ENCODE data around the gene FAM174C. TPM values are rescaled to one million over a fixed set of nuclear protein-coding genes. Genes with fewer than 3 reads are reported as not detected.
"Not testable (repeated sequence)": the region's sequence is repeated elsewhere in the genome, so short reads cannot be mapped to it uniquely, and the experiment has no call there.

Gene FAM174C
- total and polyA plus RNA-seq, 5 experiments from 2014 or later, result 46.3 to 104 (median 66.7) TPM

DNA sequence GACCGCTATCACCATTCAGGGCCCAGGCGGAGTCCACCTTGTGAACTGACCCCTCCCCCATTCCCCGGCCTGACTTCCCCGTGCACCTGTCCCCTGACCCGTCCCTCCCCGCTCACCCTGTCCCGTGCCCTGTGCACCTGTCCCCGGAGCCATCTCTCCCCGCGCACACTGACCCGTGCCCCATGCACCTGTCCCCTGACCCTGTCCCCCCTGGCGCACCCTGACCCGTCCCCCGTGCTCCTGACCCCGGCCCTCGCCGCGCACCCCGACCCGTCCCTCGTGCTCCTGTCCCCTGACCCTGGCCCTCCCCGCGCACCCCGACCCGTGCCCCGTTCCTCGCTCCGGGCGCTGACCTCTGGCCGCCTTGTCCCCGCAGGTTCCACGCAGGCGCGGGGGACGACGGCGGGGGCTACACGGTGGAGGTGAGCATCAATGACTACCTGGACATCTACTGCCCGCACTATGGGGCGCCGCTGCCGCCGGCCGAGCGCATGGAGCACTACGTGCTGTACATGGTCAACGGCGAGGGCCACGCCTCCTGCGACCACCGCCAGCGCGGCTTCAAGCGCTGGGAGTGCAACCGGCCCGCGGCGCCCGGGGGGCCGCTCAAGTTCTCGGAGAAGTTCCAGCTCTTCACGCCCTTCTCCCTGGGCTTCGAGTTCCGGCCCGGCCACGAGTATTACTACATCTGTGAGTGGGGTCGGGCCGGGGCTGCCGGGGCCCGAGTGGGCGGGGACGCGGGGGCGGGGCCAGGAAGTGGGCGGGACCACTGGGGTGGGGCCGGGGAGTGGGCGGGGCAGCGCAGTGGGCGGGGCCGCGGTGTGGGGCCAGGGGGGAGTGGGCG, 20.1 kb downstream of the FAM174C start:
- Mint-ChIP-seq H3K36me3 (no peaks in the 10 kb centered on the region), H3K4me1 (peaks cover 2 to 9% (median 4%) of the 10 kb centered on the region in 4 donors), H3K9me3 (no peaks in the 10 kb centered on the region), H3K4me3 (peak overlapping the region in 4 of 10 donors; percentile 27 to 48 (median 40)), H3K27ac (peak overlapping the region in 1 of 10 donors; percentile 59), H3K27me3 (peaks cover 3 to 36% (median 15%) of the 10 kb centered on the region in 5 donors)
- DNase-seq (peak in 6 of 10 donors; percentile 33 to 65 (median 47)), ATAC-seq (peak; percentile 67 to 73)
- POLR2A ChIA-PET, result no interaction called here

- Mint-ChIP-seq H3K27ac (no peak overlapping the region), H3K4me1 (peaks cover 2 to 9% (median 4%) of the 10 kb centered on the region in 4 donors), H3K9me3 (no peaks in the 10 kb centered on the region), H3K4me3 (no peak overlapping the region), H3K27me3 (peaks cover 3 to 36% (median 15%) of the 10 kb centered on the region in 5 donors), H3K36me3 (no peaks in the 10 kb centered on the region)
- DNase-seq (no peak), ATAC-seq (peak in 1 of 2 donors; percentile 25)
- POLR2A ChIA-PET, result no interaction called here
Observed at GRCh38 chr19:1296078-1296477, 20.7 kb downstream of the FAM174C start.

DNA sequence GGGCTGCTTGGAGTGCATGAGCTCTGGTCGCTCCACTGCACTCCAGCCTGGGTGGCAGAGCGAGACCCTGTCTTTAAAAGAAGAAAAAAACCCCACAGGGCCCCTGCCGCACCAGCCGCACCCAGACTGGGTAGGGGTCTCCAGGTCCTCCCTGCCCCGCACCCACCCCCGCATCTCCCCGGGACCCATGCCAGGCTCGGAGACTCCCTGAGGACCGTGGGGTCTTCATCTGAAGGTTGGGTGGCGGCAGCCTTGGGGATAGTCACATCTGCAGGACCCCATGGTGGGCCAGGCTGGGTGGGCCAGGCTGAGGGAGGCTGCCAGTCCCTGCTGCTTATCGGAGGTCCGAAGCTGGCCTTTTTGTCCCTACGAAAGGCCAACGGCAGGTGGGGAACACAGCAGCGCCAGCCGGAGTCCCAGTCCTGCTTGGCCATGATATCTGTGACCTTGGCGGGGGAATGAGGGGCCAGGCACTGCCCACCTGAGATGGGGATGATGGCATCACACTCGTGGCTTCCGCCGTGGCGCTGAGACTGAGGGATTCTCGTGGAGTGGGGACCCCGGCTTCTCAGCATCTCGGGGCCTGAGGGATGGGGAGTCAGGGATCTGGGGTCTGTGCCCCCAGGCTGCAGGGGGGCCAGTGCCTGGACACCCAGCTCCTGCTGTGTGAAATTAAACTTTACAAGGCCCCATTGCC, 21.4 kb downstream of the FAM174C start:
- Mint-ChIP-seq H3K27ac (peak overlapping the region in 1 of 10 donors; percentile 17), H3K9me3 (no peaks in the 10 kb centered on the region), H3K4me3 (peak overlapping the region in 1 of 10 donors; percentile 39), H3K36me3 (no peaks in the 10 kb centered on the region), H3K27me3 (peaks cover 3 to 35% (median 15%) of the 10 kb centered on the region in 5 donors), H3K4me1 (peaks cover 2 to 9% (median 4%) of the 10 kb centered on the region in 4 donors)
- POLR2A ChIA-PET, result no interaction called here
- no peak for DNase-seq
- no peak for ATAC-seq

DNA sequence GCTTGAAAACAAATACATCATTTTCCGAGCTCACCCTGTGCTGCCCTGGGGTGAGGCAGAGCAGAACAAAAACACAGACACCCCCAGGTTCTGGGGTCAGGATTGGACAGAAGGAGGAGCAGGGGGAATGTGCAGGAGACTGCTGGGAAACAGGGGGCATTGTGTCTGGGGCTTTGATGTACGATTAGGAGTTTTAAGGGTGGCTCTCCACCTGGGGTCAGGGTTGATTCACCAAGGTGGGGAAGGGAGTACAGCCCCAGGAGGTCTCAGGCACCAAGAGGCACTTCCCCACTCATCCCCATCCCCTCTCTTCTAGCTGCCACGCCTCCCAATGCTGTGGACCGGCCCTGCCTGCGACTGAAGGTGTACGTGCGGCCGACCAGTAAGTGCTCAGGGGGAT, 22.9 kb downstream of the FAM174C start:
- peaks cover 0 to 7% (median 1%) of the 10 kb centered on the region in 4 donors for H3K4me1 Mint-ChIP-seq
- DNase-seq (no peak), ATAC-seq (no peak)
- H3K27me3 Mint-ChIP-seq, result peaks cover 0 to 24% (median 9%) of the 10 kb centered on the region in 5 donors
- no peak overlapping the region for H3K27ac Mint-ChIP-seq
- H3K9me3 Mint-ChIP-seq, result no peaks in the 10 kb centered on the region
- H3K36me3 Mint-ChIP-seq, result no peaks in the 10 kb centered on the region
- no peak overlapping the region for H3K4me3 Mint-ChIP-seq
- POLR2A ChIA-PET, result no interaction called here

GRCh38 chr19:1299801-1300200, 24.5 kb downstream of the FAM174C start:
- Mint-ChIP-seq H3K9me3 (no peaks in the 10 kb centered on the region), H3K27ac (no peak overlapping the region), H3K27me3 (peaks cover 0 to 11% (median under 1%) of the 10 kb centered on the region in 5 donors), H3K4me1 (peaks cover 0 to 4% (median 1%) of the 10 kb centered on the region in 4 donors), H3K36me3 (no peaks in the 10 kb centered on the region), H3K4me3 (no peak overlapping the region)
- POLR2A ChIA-PET, result no interaction called here
- DNase-seq, result no peak
- ATAC-seq, result no peak

DNA sequence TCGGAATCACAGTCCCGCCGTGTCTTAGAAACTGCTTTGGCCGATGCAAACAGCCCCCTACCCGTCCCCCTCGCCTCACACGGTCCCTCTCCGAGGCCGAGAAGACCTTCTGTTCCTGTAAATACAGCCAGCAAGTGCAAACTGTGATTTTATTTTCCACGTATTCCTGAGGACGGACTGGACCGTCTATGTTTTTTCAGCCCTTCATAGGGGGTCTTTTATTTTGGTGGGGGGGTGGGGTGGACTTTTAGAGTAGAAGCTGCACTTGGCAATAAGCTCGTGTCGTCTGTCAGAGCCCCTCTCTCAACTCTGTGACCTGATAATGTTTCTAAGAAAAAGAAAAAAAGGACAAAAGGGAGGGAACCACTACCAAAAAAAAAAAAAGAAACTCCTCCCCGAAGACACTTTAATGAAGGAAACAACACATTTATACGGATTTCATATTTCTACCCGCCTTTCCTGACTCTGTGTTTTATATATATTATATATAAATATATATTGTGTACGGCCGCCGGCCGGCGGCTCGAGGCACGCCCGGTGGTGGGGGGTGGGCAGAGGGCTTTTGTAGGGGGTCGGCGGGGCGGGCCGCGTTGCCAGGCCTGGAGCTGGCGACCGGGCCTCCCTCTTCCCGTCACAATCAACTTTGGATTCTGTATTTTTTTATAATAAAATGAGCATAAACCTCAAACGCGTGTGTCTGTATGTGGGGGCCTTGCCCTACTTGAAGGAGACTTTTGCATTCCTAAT, 25.6 kb downstream of the FAM174C start:
- Mint-ChIP-seq H3K9me3 (no peaks in the 10 kb centered on the region), H3K27ac (no peak overlapping the region), H3K36me3 (no peaks in the 10 kb centered on the region), H3K4me3 (no peak overlapping the region), H3K27me3 (peaks cover 0 to 5% (median 0%) of the 10 kb centered on the region in 5 donors), H3K4me1 (no peaks in the 10 kb centered on the region)
- POLR2A ChIA-PET, result interaction anchor here (0.7 kb wide), 1 partner anchor 353 kb away, joined by 4 read pairs; no protein-coding TSS in a partner anchor
- no peak for ATAC-seq
- DNase-seq, result no peak

- POLR2A ChIA-PET, result no interaction called here
- H3K27ac Mint-ChIP-seq, result peak overlapping the region in 1 of 10 donors; percentile 5
- no peak overlapping the region for H3K4me3 Mint-ChIP-seq
- no peak for DNase-seq
- H3K36me3 Mint-ChIP-seq, result no peaks in the 10 kb centered on the region
- H3K4me1 Mint-ChIP-seq, result no peaks in the 10 kb centered on the region
- ATAC-seq, result no peak
- H3K9me3 Mint-ChIP-seq, result no peaks in the 10 kb centered on the region
- no peaks in the 10 kb centered on the region for H3K27me3 Mint-ChIP-seq
Observed at GRCh38 chr19:1302533-1303239, 27.4 kb downstream of the FAM174C start.

DNA sequence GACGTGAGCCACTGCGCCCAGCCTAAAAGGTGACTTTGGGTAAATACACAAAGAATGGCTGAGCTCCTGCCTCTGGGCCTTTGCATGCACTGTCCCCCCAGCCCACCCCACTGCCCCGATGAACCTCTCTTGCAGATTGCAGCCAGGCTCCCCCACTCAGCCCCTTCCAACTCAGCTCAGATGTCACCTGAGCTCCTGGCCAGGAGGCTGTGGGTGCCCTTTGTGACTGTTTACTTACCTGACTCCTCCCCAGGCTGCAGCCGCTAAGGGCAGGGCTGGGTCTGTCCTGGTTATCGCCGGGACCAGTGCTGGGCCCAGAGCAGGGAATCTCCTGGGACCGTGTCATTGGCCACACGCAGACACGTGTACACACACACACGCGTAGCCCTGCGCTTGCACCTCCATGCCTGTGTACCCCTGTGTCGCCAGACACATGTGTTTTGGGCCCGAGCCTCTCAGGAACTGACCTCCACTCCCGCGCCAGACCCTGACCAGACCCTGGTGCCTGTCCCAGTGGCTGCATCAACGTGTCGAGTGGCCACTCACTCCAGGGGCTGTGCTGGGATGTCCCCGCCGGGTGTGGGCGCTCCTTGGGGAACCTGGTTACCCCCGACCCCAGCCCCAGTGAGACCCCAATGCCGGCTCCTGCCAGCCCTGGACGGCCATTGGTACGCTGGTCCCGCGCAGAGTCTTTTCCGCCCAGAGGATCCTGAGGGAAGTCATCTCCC, 29.0 kb downstream of the FAM174C start:
- no peak overlapping the region for H3K4me3 Mint-ChIP-seq
- POLR2A ChIA-PET, result no interaction called here
- no peaks in the 10 kb centered on the region for H3K4me1 Mint-ChIP-seq
- H3K36me3 Mint-ChIP-seq, result no peaks in the 10 kb centered on the region
- no peaks in the 10 kb centered on the region for H3K27me3 Mint-ChIP-seq
- DNase-seq, result no peak
- no peaks in the 10 kb centered on the region for H3K9me3 Mint-ChIP-seq
- ATAC-seq, result no peak
- peak overlapping the region in 1 of 10 donors; percentile 9 for H3K27ac Mint-ChIP-seq

DNA sequence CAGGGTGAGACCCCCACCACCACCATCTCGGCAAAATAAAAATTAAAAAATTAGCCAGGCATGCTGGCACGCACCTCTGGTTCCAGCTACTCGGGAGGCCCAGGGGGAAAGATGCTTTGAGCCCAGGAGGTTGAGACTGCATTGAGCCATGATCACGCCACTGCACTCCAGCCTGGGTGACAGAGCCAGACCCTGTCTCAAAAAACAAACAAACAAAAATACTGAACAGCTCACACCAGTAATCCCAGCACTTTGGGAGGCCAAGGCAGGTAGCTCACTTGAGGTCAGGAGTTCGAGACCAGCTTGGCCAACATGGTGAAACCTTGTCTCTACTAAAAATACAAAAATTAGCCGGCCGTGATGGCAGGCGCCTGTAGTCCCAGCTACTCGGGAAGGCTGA, 30.0 kb downstream of the FAM174C start:
- H3K27ac Mint-ChIP-seq, H3K27me3 Mint-ChIP-seq, H3K4me1 Mint-ChIP-seq, H3K36me3 Mint-ChIP-seq, H3K9me3 Mint-ChIP-seq, DNase-seq, H3K4me3 Mint-ChIP-seq, ATAC-seq: not testable (repeated sequence)
- POLR2A ChIA-PET, result interaction anchor here (0.7 kb wide), 1 partner anchor 132 kb away, joined by 3 read pairs; no protein-coding TSS in a partner anchor

GRCh38 chr19:1307320-1307719, 32.0 kb downstream of the FAM174C start:
- DNase-seq, result no peak
- Mint-ChIP-seq H3K27me3 (no peaks in the 10 kb centered on the region), H3K9me3 (no peaks in the 10 kb centered on the region), H3K36me3 (no peaks in the 10 kb centered on the region), H3K4me1 (no peaks in the 10 kb centered on the region), H3K27ac (no peak overlapping the region), H3K4me3 (peak overlapping the region in 1 of 10 donors; percentile 24)
- POLR2A ChIA-PET, result no interaction called here
- no peak for ATAC-seq

DNA sequence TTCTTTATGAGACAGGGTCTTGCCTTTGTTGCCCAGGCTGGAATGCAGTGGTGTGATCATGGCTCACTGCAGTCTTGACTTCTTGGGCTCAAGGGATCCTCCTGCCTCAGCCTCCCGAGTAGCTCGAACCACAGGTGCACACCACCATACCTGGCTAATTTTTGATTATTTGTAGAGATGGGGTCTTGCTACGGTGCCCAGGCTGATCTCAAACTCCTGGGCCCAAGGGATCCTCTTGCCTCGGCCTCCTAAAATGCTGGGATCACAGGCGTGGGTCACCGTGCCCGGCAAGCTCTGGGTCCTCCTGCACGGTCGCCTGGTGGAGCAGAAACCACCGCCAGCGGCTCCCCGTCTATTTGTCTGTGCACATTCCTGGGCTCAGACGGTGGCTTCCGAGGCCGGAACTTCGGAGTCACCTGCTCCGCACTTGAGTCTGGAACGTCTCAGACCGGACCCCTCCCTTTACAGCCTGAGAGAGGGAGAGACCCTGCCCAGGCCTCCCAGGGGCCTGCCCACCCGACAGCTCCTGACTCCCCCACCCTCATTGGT, 32.5 kb downstream of the FAM174C start:
- H3K27me3 Mint-ChIP-seq, result no peaks in the 10 kb centered on the region
- H3K4me3 Mint-ChIP-seq, result peak overlapping the region in 1 of 10 donors; percentile 46
- H3K27ac Mint-ChIP-seq, result no peak overlapping the region
- ATAC-seq, result no peak
- H3K36me3 Mint-ChIP-seq, result no peaks in the 10 kb centered on the region
- no peaks in the 10 kb centered on the region for H3K4me1 Mint-ChIP-seq
- no peak for DNase-seq
- POLR2A ChIA-PET, result no interaction called here
- H3K9me3 Mint-ChIP-seq, result no peaks in the 10 kb centered on the region
